Measurements from ENCODE around the gene SPINK2.

GRCh38 chr4:56782019-56782418 is 39.5 kb downstream of the SPINK2 start:
- no peak for TF ChIP-seq POLR2AphosphoS5 (IDR thresholded peaks at IDR 0.05; ENCODE audit: low read depth, low read length)
- no peak for TF ChIP-seq REST (IDR thresholded peaks at IDR 0.05; ENCODE audit: insufficient read depth in 1 of 2, low read depth in 2 of 2, low read length in 2 of 2)
- TF ChIP-seq SIN3A (IDR thresholded peaks at IDR 0.05; ENCODE audit: borderline replicate concordance, insufficient read depth, low read length): no peak

Data from PFSK-1 (cell line).